Erythroblast (primary cell): Measurements from ENCODE around the gene NUSAP1.
"Not testable (repeated sequence)": the region's sequence is repeated elsewhere in the genome, so short reads cannot be mapped to it uniquely, and the experiment has no call there.

ENCODE experiments used
- GATA1 ChIP-seq: IDR thresholded peaks from 2 replicates; pipeline ENCODE4 v1.6.1; 2011; ENCODE audit warnings: low read depth, mild to moderate bottlenecking, control low read depth, low read length, moderate library complexity
- POLR2A ChIP-seq: IDR thresholded peaks from 2 replicates; pipeline ENCODE4 v1.6.1; 2011; ENCODE audit warnings: mild to moderate bottlenecking, low read length

- TF ChIP-seq POLR2A, GATA1: not testable (repeated sequence)
These were observed 93.2 kb downstream of the NUSAP1 start for GRCh38 chr15:41425907-41426306.
